Hepatocyte (in vitro differentiated cells): Measurements from ENCODE around the gene HS6ST2.

Source experiments
- CTCF ChIP-seq: fragments of 200-600 bp; sonication (generic); IDR thresholded peaks from 2 replicates; pipeline ENCODE4 v1.5.1; 2016; ENCODE audit warnings: antibody characterized with exemption, mild to moderate bottlenecking; ENCODE audit not compliant: poor library complexity
- EZH2 ChIP-seq: fragments of 200-600 bp; sonication (generic); IDR thresholded peaks from 2 replicates; pipeline ENCODE4 v1.6.1; 2016; ENCODE audit warnings: antibody characterized with exemption, mild to moderate bottlenecking, borderline replicate concordance

GRCh38 chrX:132933170-132933569 lies 25.3 kb downstream of the HS6ST2 start:
- TF ChIP-seq CTCF (no peak), EZH2 (no peak)
